ENCODE results near the gene GSAP. TPM values are rescaled to one million over a fixed set of nuclear protein-coding genes. Genes with fewer than 3 reads are reported as not detected.

Gene GSAP
- total RNA-seq, 2 donors from 2014 or later, result 22.0 to 28.9 TPM

- Mint-ChIP-seq H3K27me3 (no peaks in the 10 kb centered on the region), H3K4me1 (peaks cover 3% of the 10 kb centered on the region), H3K36me3 (ENCODE audit: low read depth) (peaks cover 7% of the 10 kb centered on the region), H3K27ac (no peak overlapping the region), H3K4me3 (no peak overlapping the region)
- no peaks in the 10 kb centered on the region for H3K9me3 ChIP-seq (ENCODE audit: control insufficient read depth, low read length, poor library complexity, severe bottlenecking)
- ATAC-seq (no peak), DNase-seq (no peak)
Observed at GRCh38 chr7:77320714-77321113, 95.4 kb downstream of the GSAP start.

- Mint-ChIP-seq H3K4me1 (peaks cover 3% of the 10 kb centered on the region), H3K27ac (no peak overlapping the region), H3K36me3 (ENCODE audit: low read depth) (peaks cover 7% of the 10 kb centered on the region), H3K27me3 (no peaks in the 10 kb centered on the region), H3K4me3 (no peak overlapping the region)
- ATAC-seq (no peak), DNase-seq (no peak)
- H3K9me3 ChIP-seq (ENCODE audit: control insufficient read depth, low read length, poor library complexity, severe bottlenecking), result no peaks in the 10 kb centered on the region
Observed at GRCh38 chr7:77320137-77320536, 96.0 kb downstream of the GSAP start.

- Mint-ChIP-seq H3K36me3 (ENCODE audit: low read depth) (peaks cover 8% of the 10 kb centered on the region), H3K4me3 (no peak overlapping the region), H3K4me1 (no peaks in the 10 kb centered on the region), H3K27me3 (no peaks in the 10 kb centered on the region), H3K27ac (no peak overlapping the region)
- DNase-seq (no peak), ATAC-seq (no peak)
- no peaks in the 10 kb centered on the region for H3K9me3 ChIP-seq (ENCODE audit: control insufficient read depth, low read length, poor library complexity, severe bottlenecking)
Observed at GRCh38 chr7:77318019-77318418, 98.1 kb downstream of the GSAP start.

GRCh38 chr7:77316219-77316978 is 99.8 kb downstream of the GSAP start:
- no peaks in the 10 kb centered on the region for H3K27me3 Mint-ChIP-seq
- H3K4me3 Mint-ChIP-seq, result no peak overlapping the region
- no peak for ATAC-seq
- peaks cover 6% of the 10 kb centered on the region for H3K36me3 Mint-ChIP-seq (ENCODE audit: low read depth)
- no peak for DNase-seq
- no peak overlapping the region for H3K27ac Mint-ChIP-seq
- no peaks in the 10 kb centered on the region for H3K4me1 Mint-ChIP-seq
- H3K9me3 ChIP-seq (ENCODE audit: control insufficient read depth, low read length, poor library complexity, severe bottlenecking), result no peaks in the 10 kb centered on the region

- DNase-seq (no peak), ATAC-seq (no peak)
- H3K9me3 ChIP-seq (ENCODE audit: control insufficient read depth, low read length, poor library complexity, severe bottlenecking), result no peaks in the 10 kb centered on the region
- Mint-ChIP-seq H3K27me3 (no peaks in the 10 kb centered on the region), H3K4me3 (no peak overlapping the region), H3K36me3 (ENCODE audit: low read depth) (peaks cover 8% of the 10 kb centered on the region), H3K27ac (no peak overlapping the region), H3K4me1 (no peaks in the 10 kb centered on the region)
Observed at GRCh38 chr7:77315182-77315591, 101.0 kb downstream of the GSAP start.

GRCh38 chr7:77313876-77314480 is 102.2 kb downstream of the GSAP start:
- Mint-ChIP-seq H3K27me3 (no peaks in the 10 kb centered on the region), H3K4me1 (peaks cover 4% of the 10 kb centered on the region), H3K36me3 (ENCODE audit: low read depth) (peaks cover 8% of the 10 kb centered on the region), H3K4me3 (no peak overlapping the region), H3K27ac (no peak overlapping the region)
- no peaks in the 10 kb centered on the region for H3K9me3 ChIP-seq (ENCODE audit: control insufficient read depth, low read length, poor library complexity, severe bottlenecking)
- no peak for ATAC-seq
- no peak for DNase-seq

- no peaks in the 10 kb centered on the region for H3K27me3 Mint-ChIP-seq
- H3K4me1 Mint-ChIP-seq, result peaks cover 4% of the 10 kb centered on the region
- no peak for DNase-seq
- no peaks in the 10 kb centered on the region for H3K9me3 ChIP-seq (ENCODE audit: control insufficient read depth, low read length, poor library complexity, severe bottlenecking)
- no peak for ATAC-seq
- peaks cover 8% of the 10 kb centered on the region for H3K36me3 Mint-ChIP-seq (ENCODE audit: low read depth)
- no peak overlapping the region for H3K4me3 Mint-ChIP-seq
- no peak overlapping the region for H3K27ac Mint-ChIP-seq
Observed at GRCh38 chr7:77313085-77313484, 103.1 kb downstream of the GSAP start.

DNA sequence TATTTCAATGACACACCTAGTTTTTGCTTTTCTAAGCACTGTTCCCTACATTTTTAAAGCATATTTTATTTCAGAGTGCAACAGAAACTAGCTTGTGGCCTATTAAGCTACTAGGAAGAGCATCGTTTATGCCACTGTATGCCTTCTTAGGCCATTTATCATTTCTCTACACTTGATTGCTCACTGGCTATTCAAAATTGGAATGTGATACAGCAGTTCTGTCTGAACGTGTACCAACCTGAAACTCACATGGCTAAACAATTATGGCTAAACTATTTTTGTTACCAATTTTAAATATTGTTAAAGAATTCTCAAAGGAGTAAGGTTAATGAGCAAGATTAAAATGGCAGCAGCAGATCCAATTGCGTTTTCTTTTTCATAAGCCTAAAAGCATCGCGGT is 105.2 kb downstream of the GSAP start:
- Mint-ChIP-seq H3K36me3 (ENCODE audit: low read depth) (peaks cover 6% of the 10 kb centered on the region), H3K27ac (no peak overlapping the region), H3K4me3 (no peak overlapping the region), H3K27me3 (no peaks in the 10 kb centered on the region), H3K4me1 (peaks cover 4% of the 10 kb centered on the region)
- ATAC-seq (no peak), DNase-seq (no peak)
- no peaks in the 10 kb centered on the region for H3K9me3 ChIP-seq (ENCODE audit: control insufficient read depth, low read length, poor library complexity, severe bottlenecking)

DNA sequence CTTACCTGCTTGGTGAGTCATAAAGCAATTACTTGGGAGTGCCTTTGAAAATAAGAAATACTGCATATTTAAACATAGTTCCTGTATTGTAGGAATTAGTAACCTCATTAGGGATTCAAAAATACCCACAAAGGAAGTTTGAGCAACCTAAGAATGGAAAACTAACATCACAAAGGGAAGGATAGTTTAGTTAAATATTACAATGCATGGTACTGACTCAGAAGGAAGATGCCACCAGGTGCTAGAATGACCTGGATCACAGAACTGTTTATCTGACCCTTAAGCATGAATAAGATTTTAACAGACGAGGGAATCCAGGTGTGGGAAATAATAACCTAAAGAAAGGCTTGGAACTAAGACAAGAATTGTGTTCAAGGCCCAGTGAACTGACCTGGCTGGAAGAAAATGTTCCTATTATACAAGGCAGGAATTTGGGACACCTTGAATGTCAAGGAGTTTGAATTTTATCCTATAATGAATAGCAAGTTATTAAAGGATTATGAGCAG is 106.4 kb downstream of the GSAP start:
- Mint-ChIP-seq H3K27ac (no peak overlapping the region), H3K4me3 (no peak overlapping the region), H3K36me3 (ENCODE audit: low read depth) (peaks cover 4% of the 10 kb centered on the region)

DNA sequence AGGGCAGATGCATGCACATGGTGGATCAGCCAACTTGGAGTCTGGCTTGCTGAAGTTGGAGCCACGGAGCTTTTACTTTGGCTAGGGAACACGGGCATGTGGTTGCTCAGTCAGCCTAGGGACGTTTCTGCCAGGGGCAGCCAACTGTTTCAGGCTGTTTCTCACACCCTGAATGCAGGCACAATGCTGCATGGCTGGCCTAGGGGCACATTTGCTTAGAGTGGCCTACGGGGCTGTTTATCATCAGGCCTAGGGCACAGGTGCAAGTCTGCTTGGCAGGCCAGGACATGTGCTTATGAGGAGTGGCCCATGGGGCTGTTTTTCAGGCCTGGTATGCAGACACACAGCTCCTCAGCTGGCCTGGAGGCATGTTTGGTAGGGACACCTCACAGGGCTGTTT is 107.4 kb downstream of the GSAP start:
- Mint-ChIP-seq H3K4me1 (peaks cover 4% of the 10 kb centered on the region), H3K27ac (no peak overlapping the region), H3K4me3 (no peak overlapping the region), H3K36me3 (ENCODE audit: low read depth) (peaks cover 6% of the 10 kb centered on the region), H3K27me3 (no peaks in the 10 kb centered on the region)
- ATAC-seq, result no peak
- DNase-seq, result no peak
- H3K9me3 ChIP-seq (ENCODE audit: control insufficient read depth, low read length, poor library complexity, severe bottlenecking), result no peaks in the 10 kb centered on the region

More for the DNA sequence above, 106.4 kb downstream of the GSAP start:
- Mint-ChIP-seq H3K4me1 (peaks cover 4% of the 10 kb centered on the region), H3K27me3 (no peaks in the 10 kb centered on the region)
- DNase-seq (no peak), ATAC-seq (no peak)
- H3K9me3 ChIP-seq (ENCODE audit: control insufficient read depth, low read length, poor library complexity, severe bottlenecking), result no peaks in the 10 kb centered on the region

- H3K27ac Mint-ChIP-seq, result no peak overlapping the region
- peaks cover 4% of the 10 kb centered on the region for H3K4me1 Mint-ChIP-seq
- H3K36me3 Mint-ChIP-seq (ENCODE audit: low read depth), result peaks cover 11% of the 10 kb centered on the region
- peaks cover 2% of the 10 kb centered on the region for H3K9me3 ChIP-seq (ENCODE audit: control insufficient read depth, low read length, poor library complexity, severe bottlenecking)
- ATAC-seq, result no peak
- no peaks in the 10 kb centered on the region for H3K27me3 Mint-ChIP-seq
- DNase-seq, result no peak
- no peak overlapping the region for H3K4me3 Mint-ChIP-seq
Observed at GRCh38 chr7:77306231-77307067, 109.7 kb downstream of the GSAP start.

GRCh38 chr7:77295549-77295948 is 120.6 kb downstream of the GSAP start:
- no peak for ATAC-seq
- no peaks in the 10 kb centered on the region for H3K27me3 Mint-ChIP-seq
- no peak overlapping the region for H3K4me3 Mint-ChIP-seq
- no peaks in the 10 kb centered on the region for H3K9me3 ChIP-seq (ENCODE audit: control insufficient read depth, low read length, poor library complexity, severe bottlenecking)
- no peak overlapping the region for H3K27ac Mint-ChIP-seq
- H3K4me1 Mint-ChIP-seq, result no peaks in the 10 kb centered on the region
- peaks cover 2% of the 10 kb centered on the region for H3K36me3 Mint-ChIP-seq (ENCODE audit: low read depth)
- no peak for DNase-seq

DNA sequence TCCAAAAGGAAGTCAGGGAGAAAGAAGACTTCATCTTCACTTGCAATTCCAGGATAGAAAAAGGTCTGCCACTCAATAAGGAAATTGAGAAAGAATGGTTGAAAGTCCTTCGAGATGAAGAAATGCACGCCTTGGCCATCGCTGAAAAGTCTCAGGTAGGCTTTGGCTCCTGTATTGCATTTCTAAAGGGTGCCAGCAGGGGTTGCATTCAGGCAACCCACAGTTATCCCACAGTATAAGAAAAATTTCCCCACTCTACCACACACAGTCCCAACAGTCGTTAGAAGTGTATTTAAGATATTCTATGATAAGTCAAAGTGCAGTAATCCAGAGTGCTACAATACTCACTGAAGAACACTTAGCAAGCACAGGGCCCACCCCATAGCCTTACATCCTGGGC is 123.1 kb downstream of the GSAP start:
- Mint-ChIP-seq H3K4me1 (no peaks in the 10 kb centered on the region), H3K27ac (no peak overlapping the region), H3K36me3 (ENCODE audit: low read depth) (peaks cover 8% of the 10 kb centered on the region), H3K4me3 (no peak overlapping the region), H3K27me3 (no peaks in the 10 kb centered on the region)
- ATAC-seq (no peak), DNase-seq (no peak)
- no peaks in the 10 kb centered on the region for H3K9me3 ChIP-seq (ENCODE audit: control insufficient read depth, low read length, poor library complexity, severe bottlenecking)
